H1 (cell line): Measurements from ENCODE around the gene ST6GALNAC3.

Source experiments
- EZH2 ChIP-seq: fragments of 200-600 bp; sonication (generic); IDR thresholded peaks from 2 replicates; pipeline ENCODE4 v1.7.1; 2012; ENCODE audit warnings: low read depth, mild to moderate bottlenecking, moderate library complexity, low read length, inconsistent platforms; ENCODE audit not compliant: severe bottlenecking
- POLR2AphosphoS5 ChIP-seq: IDR thresholded peaks from 2 replicates; pipeline ENCODE4 v1.6.1; 2011; ENCODE audit warnings: low read depth, low read length
- RNF2 ChIP-seq: fragments of 200-900, 300-1000 bp; sonication (generic); IDR thresholded peaks from 2 replicates; pipeline ENCODE4 v1.7.1; 2016; ENCODE audit warnings: borderline replicate concordance, low read depth, mild to moderate bottlenecking, antibody characterized with exemption, low read length; ENCODE audit not compliant: poor library complexity, severe bottlenecking; ENCODE audit errors: missing control alignments
- SP4 ChIP-seq: IDR thresholded peaks from 2 replicates; pipeline ENCODE4 v1.6.1; 2012; ENCODE audit warnings: low read length, inconsistent platforms
- TAF1 ChIP-seq: IDR thresholded peaks from 2 replicates; pipeline ENCODE4 v1.6.1; 2011; ENCODE audit warnings: mild to moderate bottlenecking, low read depth, low read length
- YY1 ChIP-seq: IDR thresholded peaks from 2 replicates; pipeline ENCODE4 v1.6.1; 2011; ENCODE audit warnings: low read depth, mild to moderate bottlenecking, low read length
- TF ChIP-seq, protein P1 (sequence below): IDR thresholded peaks from 2 replicates; pipeline ENCODE4 v1.6.1; 2011; ENCODE audit warnings: low read depth, mild to moderate bottlenecking, low read length; ENCODE audit not compliant: insufficient read depth
- TF ChIP-seq, protein P2 (sequence below), 3 experiments: IDR thresholded peaks; 1 replicate in 2 of 3; 2 replicates in 1 of 3; pipeline versions ENCODE4 v1.5.1 to v1.6.1; 2011; ENCODE audit warnings: low read length in 3 of 3, mild to moderate bottlenecking in 3 of 3, inconsistent platforms in 2 of 3, low read depth in 1 of 3, moderate library complexity in 1 of 3; ENCODE audit not compliant: insufficient read depth in 1 of 3; ENCODE audit errors: control extremely low read depth in 1 of 3

DNA sequence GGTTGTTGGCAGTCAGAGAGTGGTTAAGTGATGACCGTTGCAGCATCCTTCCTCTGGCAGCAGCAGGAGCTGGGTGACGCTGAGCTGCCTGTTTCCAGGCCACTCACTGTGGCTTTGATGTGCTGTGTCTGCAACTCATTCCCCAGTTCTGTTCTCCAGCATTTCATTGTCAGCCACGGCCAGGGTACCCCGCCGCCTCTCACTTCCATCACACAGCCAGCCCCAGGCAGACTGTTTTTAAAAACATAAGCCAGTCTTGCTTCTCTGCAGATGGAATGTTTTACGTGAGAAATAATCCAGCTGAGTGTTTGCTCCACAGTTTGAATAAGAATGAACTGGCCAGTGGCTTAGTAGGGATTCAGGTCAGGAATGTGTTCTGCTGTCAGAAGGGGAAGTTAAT, 21.5 kb upstream of the ST6GALNAC3 start:
- no peak for TF ChIP-seq SP4
- no peak for TF ChIP-seq EZH2
- no peak for TF ChIP-seq RNF2
- TF ChIP-seq, protein P1, sequence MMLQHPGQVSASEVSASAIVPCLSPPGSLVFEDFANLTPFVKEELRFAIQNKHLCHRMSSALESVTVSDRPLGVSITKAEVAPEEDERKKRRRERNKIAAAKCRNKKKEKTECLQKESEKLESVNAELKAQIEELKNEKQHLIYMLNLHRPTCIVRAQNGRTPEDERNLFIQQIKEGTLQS: no peak
- TF ChIP-seq TAF1: no peak
- no peak for TF ChIP-seq POLR2AphosphoS5
- TF ChIP-seq YY1: no peak
- TF ChIP-seq, protein P2, sequence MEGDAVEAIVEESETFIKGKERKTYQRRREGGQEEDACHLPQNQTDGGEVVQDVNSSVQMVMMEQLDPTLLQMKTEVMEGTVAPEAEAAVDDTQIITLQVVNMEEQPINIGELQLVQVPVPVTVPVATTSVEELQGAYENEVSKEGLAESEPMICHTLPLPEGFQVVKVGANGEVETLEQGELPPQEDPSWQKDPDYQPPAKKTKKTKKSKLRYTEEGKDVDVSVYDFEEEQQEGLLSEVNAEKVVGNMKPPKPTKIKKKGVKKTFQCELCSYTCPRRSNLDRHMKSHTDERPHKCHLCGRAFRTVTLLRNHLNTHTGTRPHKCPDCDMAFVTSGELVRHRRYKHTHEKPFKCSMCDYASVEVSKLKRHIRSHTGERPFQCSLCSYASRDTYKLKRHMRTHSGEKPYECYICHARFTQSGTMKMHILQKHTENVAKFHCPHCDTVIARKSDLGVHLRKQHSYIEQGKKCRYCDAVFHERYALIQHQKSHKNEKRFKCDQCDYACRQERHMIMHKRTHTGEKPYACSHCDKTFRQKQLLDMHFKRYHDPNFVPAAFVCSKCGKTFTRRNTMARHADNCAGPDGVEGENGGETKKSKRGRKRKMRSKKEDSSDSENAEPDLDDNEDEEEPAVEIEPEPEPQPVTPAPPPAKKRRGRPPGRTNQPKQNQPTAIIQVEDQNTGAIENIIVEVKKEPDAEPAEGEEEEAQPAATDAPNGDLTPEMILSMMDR (IDR thresholded peaks at IDR 0.05; ENCODE audit: control extremely low read depth in 1 of 3, insufficient read depth in 1 of 3, low read depth in 1 of 3, low read length in 3 of 3): no peak
